Smooth muscle cell of bladder (primary cell): Measurements from ENCODE around the gene HELB. TPM values are rescaled to one million over a fixed set of nuclear protein-coding genes. Genes with fewer than 3 reads are reported as not detected.

ENCODE experiments used
- total RNA-seq: library from RNA; depleted of rRNA; stranded (reverse); fragments of >200 nt; gene quantifications from 2 replicates; pipeline ENCODE4 v1.2.3, GENCODE V29; 2014

HELB gene
- 2.6 and 3.1 TPM in 2 replicates for total RNA-seq

GRCh38 chr12:66301944-66302826 lies at the start of gene HELB:
TSS of gene HELB (plus strand) at chr12:66302493. CDS start at chr12:66302604, 111 bp downstream.

Other genes starting within 250 kb of the HELB start
- 4.7 and 6.0 TPM in 2 replicates for gene LLPH, start 171.7 kb upstream of the HELB start, total RNA-seq
- 63.9 and 65.8 TPM in 2 replicates for gene TMBIM4, start 132.5 kb upstream of the HELB start, total RNA-seq
- 8.1 and 12.1 TPM in 2 replicates for gene IRAK3, start 113.3 kb upstream of the HELB start, total RNA-seq